ENCODE data around the gene EFCAB11.

EFCAB11 gene

DNA sequence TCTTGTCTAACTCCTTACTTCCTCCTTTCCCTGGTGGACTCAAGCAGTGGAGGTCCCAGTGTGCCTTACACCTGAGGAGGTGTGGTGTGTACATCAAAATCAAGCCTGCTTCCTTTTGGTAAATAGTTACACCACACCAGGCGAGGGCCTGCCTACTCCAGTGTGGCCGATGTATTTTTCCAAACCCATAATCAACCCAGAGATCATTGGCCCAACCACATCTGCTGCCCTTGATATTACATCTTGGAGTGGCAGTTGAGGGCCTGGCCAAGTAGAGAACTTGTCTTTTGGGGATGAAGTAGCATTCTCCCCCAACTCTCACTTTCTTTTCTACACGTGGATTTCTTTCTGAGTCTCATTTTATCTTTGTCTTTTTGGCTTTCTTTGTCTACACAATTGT lies 187.4 kb downstream of the EFCAB11 start:
- DNase-seq (ENCODE audit: low read depth), result no peak

DNA sequence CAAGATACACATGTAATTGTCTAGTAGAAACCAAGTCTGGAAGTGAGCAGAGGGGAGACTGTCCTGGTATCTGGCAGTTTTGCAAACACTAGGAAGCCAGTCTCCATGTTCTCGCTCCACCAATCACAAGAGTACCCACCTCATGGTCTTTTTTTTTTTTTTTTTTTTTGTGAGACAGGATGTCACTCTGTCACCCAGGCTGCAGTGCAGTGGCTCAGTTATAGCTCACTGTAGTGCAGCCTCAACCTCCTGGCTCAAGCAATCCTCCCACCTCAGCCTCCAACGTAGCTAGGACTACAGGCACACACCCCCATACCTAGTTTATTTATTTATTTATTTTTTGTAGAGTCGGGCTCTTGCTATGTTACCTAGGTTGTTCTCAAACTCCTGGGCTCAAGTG lies 189.2 kb downstream of the EFCAB11 start:
- DNase-seq (ENCODE audit: low read depth), result no peak

DNA sequence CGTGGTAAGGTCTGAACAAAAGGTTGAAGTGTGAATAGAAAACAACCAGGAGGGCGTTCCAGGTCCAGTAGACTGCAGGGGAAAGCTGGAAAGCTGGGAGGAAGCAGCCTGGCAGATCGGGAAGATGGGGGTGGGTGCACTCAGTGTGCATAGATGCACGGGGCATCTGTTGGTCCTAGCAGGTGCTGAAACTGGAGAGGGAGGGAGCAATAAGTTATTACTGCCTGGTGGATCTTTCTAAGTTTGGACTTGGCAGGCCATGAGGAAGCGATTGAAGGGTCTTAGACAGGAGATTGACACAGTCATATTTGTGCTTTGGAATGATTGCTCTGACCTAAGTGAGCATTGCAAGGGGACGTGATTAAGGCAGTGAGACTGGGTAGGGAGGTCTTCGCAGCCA lies 194.4 kb downstream of the EFCAB11 start:
- DNase-seq (ENCODE audit: low read depth), result no peak

DNA sequence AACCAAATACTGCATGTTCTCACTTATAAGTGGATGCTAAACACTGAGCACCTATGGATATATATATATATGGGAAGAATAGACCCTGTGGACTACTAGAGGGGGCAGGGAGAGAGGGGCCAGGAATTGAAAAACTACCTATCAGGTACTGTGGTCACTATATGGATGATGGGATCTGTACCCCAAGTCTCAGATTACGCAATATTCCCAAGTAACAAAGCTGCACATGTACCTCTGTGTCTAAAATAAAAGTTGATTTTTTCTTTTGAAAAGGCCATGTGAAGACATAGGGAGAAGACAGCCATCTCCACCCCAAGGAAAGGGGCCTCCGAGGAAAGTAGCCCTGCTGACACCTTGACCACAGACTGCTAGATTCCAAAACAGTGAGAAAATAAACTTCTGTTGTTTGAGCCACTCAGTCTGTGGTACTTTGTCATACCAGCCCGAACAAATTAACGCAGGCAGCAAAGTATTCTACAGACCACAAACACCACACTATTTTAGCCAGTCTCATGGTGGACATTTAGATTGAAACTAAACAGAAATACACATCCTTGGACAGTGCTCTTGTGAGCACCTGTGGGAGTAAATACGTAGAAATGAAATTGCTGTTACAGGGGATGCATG lies 197.1 kb downstream of the EFCAB11 start:
- DNase-seq (ENCODE audit: low read depth), result no peak

DNA sequence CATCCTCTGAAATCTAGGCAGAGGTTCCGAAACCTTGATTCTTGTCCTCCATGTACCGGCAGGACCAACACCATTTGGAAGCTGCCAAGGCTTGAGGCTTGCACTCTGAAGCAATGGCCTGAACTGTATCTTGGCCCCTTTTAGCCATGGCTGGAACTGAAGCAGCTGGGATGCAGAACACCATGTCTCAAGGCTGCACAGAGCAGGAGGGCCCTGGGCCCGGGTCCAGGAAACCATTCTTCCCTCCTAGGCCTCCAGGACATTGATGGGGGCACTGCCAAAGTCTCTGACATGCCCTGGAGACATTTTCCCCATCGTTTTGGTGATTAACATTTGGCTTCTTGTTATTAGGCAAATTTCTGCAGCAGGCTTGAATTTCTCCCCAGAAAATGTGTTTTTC lies 198.7 kb downstream of the EFCAB11 start:
- no peak for DNase-seq (ENCODE audit: low read depth)

DNA sequence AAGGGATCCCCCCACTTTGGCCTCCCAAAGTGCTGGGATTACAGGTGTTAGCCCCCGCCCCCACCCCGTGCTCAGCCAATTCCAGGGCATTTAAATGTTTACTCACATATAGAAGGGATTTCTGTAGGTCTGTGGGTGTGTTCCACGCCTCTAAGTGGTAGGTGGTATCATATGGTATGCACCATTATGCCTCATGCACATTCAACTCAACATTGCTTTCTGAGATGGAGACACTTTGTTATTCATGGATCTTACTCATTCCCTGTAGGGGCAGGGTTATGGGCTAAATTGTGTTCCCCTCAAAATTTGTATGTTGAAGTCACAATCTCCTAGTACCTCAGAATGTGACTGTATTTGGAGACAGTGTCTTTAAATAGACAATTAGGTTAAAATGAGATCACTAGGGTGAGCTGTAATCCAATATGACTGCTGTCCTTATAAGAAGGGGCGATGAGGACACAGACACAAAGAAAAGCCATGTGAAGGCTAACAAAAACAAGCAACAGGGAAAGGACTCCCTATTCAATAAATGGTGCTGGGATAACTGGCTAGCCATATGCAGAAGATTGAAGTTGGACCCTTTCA lies 200.6 kb downstream of the EFCAB11 start:
- no peak for DNase-seq (ENCODE audit: low read depth)

DNA sequence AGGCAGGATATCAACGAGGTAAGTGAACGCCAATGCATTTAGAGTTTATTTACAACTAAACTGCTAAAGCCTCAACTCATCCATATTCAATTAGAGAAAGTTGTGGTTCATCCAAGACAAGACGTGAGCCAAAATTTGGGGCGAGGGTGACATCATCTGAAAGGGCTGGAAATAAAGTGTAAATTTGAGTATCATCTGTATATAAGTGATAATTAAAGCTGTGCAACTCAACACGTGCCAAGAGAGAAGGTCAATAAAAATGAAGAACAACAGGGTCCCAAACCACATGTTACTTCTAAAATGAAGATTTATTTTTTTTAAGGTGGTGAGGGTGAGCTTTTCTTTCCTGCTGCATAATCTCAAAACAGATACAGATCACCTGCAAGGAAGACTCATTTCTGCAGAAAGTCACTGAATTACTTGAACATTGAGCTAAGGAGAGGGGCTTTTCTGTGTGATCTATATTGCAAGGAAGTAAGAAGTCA lies 203.6 kb downstream of the EFCAB11 start:
- no peak for DNase-seq (ENCODE audit: low read depth)

DNA sequence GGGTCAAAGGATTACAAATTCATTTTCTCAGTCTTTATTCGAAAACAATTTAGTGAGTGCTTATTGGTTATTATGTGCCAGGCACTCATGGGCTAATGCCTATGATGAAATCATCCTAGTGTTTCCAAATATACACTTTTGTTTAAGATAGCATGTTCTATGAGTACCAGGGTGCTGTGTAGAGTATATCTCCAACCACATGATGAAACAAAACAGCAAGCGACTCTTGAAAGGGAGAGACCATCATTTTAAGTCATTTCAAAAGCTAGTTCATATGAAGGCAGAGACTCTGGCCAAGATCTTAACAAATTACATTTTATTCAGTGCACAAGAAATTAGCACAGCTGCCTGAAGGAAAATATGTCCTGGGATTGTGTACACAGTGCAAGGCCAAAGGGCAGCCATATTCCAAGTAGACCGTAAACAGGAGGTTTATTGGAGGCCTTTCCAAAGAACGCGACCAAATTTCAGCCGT lies 204.2 kb downstream of the EFCAB11 start:
- peak; percentile 32 for DNase-seq (ENCODE audit: low read depth)

DNA sequence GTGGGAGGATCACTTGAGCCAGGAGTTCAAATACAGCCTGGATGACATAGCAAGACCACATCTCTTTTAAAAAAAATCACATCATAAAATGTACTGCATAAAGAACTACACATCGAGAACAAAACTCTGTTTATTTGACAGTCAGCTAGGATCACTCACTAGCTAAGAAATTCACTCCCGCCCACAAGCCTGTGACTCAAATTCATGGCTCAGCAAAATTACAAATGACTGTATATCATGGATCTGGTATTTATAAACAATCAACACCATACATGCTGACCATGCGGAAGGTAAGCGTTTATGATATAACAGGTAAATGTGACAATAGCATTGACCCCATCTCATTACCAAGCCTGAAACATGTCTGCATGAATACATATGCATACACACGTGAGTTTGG lies 206.5 kb downstream of the EFCAB11 start:
- DNase-seq (ENCODE audit: low read depth), result no peak

DNA sequence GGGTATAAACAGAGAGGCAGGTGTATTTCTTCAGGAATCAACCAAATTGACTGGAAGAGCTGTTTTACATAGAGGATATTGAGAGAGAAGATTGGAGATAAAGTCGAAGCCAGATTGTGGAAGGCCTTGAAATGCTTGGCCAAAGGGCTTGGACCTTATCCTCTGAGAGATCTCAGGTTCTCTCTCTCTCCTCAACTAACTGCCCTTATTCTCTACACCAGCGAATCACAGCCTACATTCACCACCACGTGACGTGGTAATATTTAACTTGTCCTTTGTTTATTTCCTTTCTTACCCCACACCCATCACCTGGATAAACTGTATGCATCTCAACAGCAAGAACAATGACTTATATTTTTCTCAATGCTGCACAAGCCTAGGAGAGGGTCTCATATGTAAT lies 207.4 kb downstream of the EFCAB11 start:
- no peak for DNase-seq (ENCODE audit: low read depth)

DNA sequence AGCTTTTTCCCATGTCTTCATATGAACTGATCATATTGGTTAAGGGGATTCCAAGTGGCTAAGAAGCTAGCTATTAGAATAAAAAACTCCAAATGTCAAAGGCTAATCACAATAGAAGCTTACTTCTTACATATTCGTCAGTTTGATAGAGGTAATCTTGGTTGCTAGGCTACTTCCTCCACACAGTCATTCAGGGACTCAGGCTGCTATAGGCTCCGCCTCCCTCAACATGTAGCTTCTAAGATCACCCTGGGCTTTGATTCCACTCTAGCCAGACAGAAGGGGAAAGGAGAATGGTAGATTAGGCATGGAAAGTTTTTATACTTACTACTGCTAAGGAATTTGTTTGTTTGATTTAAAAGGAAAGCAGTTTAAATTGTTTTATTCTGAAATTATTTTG lies 207.9 kb downstream of the EFCAB11 start:
- DNase-seq (ENCODE audit: low read depth), result no peak

DNA sequence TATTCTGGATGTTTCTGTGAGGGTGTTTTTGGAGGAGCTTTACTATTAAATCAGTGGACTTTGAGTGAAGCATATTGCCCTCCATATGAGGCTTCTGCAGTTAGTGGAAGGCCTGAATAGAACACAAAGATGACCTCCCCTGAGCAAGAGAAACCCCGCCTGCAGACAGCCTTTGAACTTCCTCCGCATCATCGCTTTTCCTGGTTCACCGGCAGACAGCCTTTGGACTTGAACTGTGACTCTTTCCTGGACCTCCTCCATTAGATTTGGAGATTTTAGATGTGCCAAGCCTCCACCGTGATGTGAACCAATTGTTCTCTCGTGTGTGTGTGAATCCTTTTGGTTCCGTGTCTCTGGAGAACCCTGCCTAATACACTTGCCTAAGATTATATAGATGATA lies 208.4 kb downstream of the EFCAB11 start:
- DNase-seq (ENCODE audit: low read depth), result no peak
